HepG2 (cell line): Measurements from ENCODE around the gene WNK4. TPM values are rescaled to one million over a fixed set of nuclear protein-coding genes. Genes with fewer than 3 reads are reported as not detected.

Source experiments
- AHR ChIP-seq: IDR thresholded peaks from 2 replicates; pipeline ENCODE4 v1.6.1; 2018; ENCODE audit warnings: missing genetic modification reagents, missing compliant biosample characterization
- ATF4 ChIP-seq, 2 experiments: fragments of 450-650 bp in 1 of 2; sonication (generic) in 1 of 2; formaldehyde crosslinking; IDR thresholded peaks; 2 replicates each; pipeline versions ENCODE4 v1.5.0 to v1.8.0; 2020 to 2022; ENCODE audit warnings: mild to moderate bottlenecking in 1 of 2, missing genetic modification reagents in 1 of 2
- BRCA1 ChIP-seq: sonication (generic); formaldehyde crosslinking; IDR thresholded peaks from 2 replicates; pipeline ENCODE4 v1.4.0; 2020; ENCODE audit warnings: missing genetic modification reagents
- FUBP1 ChIP-seq: sonication (generic); formaldehyde crosslinking; IDR thresholded peaks from 2 replicates; pipeline ENCODE4 v1.5.1; 2020; ENCODE audit warnings: missing genetic modification reagents, mild to moderate bottlenecking, borderline replicate concordance
- KLF9 ChIP-seq: IDR thresholded peaks from 2 replicates; pipeline ENCODE4 v1.6.1; 2016; ENCODE audit warnings: low read depth
- MLX ChIP-seq: IDR thresholded peaks from 2 replicates; pipeline ENCODE4 v1.6.1; 2016
- MZF1 ChIP-seq: sonication (generic); formaldehyde crosslinking; IDR thresholded peaks from 2 replicates; pipeline ENCODE4 v1.8.1; 2023; ENCODE audit warnings: mild to moderate bottlenecking, missing genetic modification reagents, borderline replicate concordance
- NFAT5 ChIP-seq: sonication (generic); formaldehyde crosslinking; IDR thresholded peaks from 2 replicates; pipeline ENCODE4 v1.4.0; 2020; ENCODE audit warnings: missing genetic modification reagents
- PCBP2 ChIP-seq: fragments of 200-400 bp; formaldehyde crosslinking; optimal IDR thresholded peaks from 2 replicates; pipeline ENCODE3; 2018; ENCODE audit warnings: low read length, low read depth; ENCODE audit not compliant: poor library complexity, severe bottlenecking
- PRPF4 ChIP-seq: fragments of 200-400 bp; formaldehyde crosslinking; IDR thresholded peaks from 2 replicates; pipeline ENCODE4 v1.6.1; 2016; ENCODE audit warnings: low read length, low read depth; ENCODE audit not compliant: poor library complexity, severe bottlenecking
- RBM39 ChIP-seq: fragments of 200-400 bp; formaldehyde crosslinking; IDR thresholded peaks from one replicate; pipeline ENCODE4 v1.6.1; 2018; ENCODE audit warnings: antibody characterized with exemption, mild to moderate bottlenecking, low read depth, low read length; ENCODE audit not compliant: poor library complexity, severe bottlenecking
- SPEN ChIP-seq: sonication (generic); formaldehyde crosslinking; IDR thresholded peaks from 2 replicates; pipeline ENCODE4 v1.5.1; 2020; ENCODE audit warnings: low read depth, mild to moderate bottlenecking, missing genetic modification reagents
- YEATS2 ChIP-seq: sonication (generic); formaldehyde crosslinking; IDR thresholded peaks from 2 replicates; pipeline ENCODE4 v1.4.0; 2020; ENCODE audit warnings: missing genetic modification reagents, borderline replicate concordance
- ZMYM2 ChIP-seq: sonication (generic); formaldehyde crosslinking; IDR thresholded peaks from 2 replicates; pipeline ENCODE4 v1.8.0; 2022; ENCODE audit warnings: mild to moderate bottlenecking, missing genetic modification reagents
- ZNF121 ChIP-seq: sonication (generic); formaldehyde crosslinking; IDR thresholded peaks from 2 replicates; pipeline ENCODE4 v1.5.0; 2020; ENCODE audit warnings: mild to moderate bottlenecking, missing genetic modification reagents
- ZNF451 ChIP-seq: sonication (generic); formaldehyde crosslinking; IDR thresholded peaks from 2 replicates; pipeline ENCODE4 v1.5.0; 2020; ENCODE audit warnings: mild to moderate bottlenecking, missing genetic modification reagents
- ZNF468 ChIP-seq: sonication (generic); formaldehyde crosslinking; IDR thresholded peaks from 2 replicates; pipeline ENCODE4 v1.8.0; 2022; ENCODE audit warnings: mild to moderate bottlenecking, moderate library complexity, missing genetic modification reagents
- ZNF704 ChIP-seq: sonication (generic); formaldehyde crosslinking; IDR thresholded peaks from 2 replicates; pipeline ENCODE4 v1.8.1; 2023; ENCODE audit warnings: mild to moderate bottlenecking, inconsistent platforms, moderate library complexity, missing genetic modification reagents, borderline replicate concordance
- polyA plus RNA-seq, 8 experiments: library from polyadenylated mRNA; depleted of rRNA in 3 of 8; stranded (reverse) in 7 of 8; unstranded in 1 of 8; fragments of >200 nt; fragmentation: Illumina TruSeq in 4 of 8; extraction: Trizol in 4 of 8; gene quantifications; 2 replicates each; pipeline versions ENCODE4 v1.2.1 to v1.2.3, GENCODE V29; 2011 to 2016; ENCODE audit warnings: low read depth in 4 of 8, missing spikeins in 1 of 8, mixed read lengths in 1 of 8; ENCODE audit not compliant: insufficient read depth in 1 of 8
- total RNA-seq, 5 experiments: library from RNA; depleted of rRNA; stranded (reverse); fragments of >200 nt; fragmentation: Illumina TruSeq; extraction: Trizol; gene quantifications; 2 replicates each; pipeline ENCODE4 v1.2.3, GENCODE V29; 2016; ENCODE audit warnings: low read depth in 1 of 5

Gene WNK4
- total and polyA plus RNA-seq, 2 of the 13 experiments (the other 11 are each of a cell fraction or from before 2014, with no cell fraction given): 2.7 to 13.7 TPM

GRCh38 chr17:42832934-42833766, 52.7 kb downstream of the WNK4 start, which contains the start of gene PSME3 (continued):
- TF ChIP-seq PCBP2: no peak
- no peak for TF ChIP-seq ATF4 (CRISPR knock-in tag; IDR thresholded peaks at IDR 0.05)
- TF ChIP-seq BRCA1: peak; percentile 95
- peak; percentile 96 for TF ChIP-seq YEATS2 (CRISPR knock-in tag)
- no peak for TF ChIP-seq ZNF468
- peak; percentile 91; the same call in 1 of the 2 replicates for TF ChIP-seq AHR (CRISPR knock-in tag)
- TF ChIP-seq PRPF4: no peak
- no peak for TF ChIP-seq FUBP1 (CRISPR knock-in tag)
- TF ChIP-seq MLX: peak; percentile 84
- peak; percentile 80; the same call in 1 of the 2 replicates for TF ChIP-seq KLF9 (CRISPR knock-in tag)
- no peak for TF ChIP-seq ZMYM2 (CRISPR knock-in tag)
- peak; percentile 93; the same call in 1 of the 2 replicates for TF ChIP-seq MZF1
- peak; percentile 99 for TF ChIP-seq ZNF704
- TF ChIP-seq ZNF451 (CRISPR knock-in tag): peak; percentile 93
- no peak for TF ChIP-seq RBM39
- peak; percentile 55; the same call in 1 of the 2 replicates for TF ChIP-seq ZNF121
- peak; percentile 94 for TF ChIP-seq SPEN (CRISPR knock-in tag)
- TF ChIP-seq NFAT5 (CRISPR knock-in tag): peak; percentile 76; the same call in 1 of the 2 replicates
